ENCODE results near the gene LCE2C.

LCE2C gene

DNA sequence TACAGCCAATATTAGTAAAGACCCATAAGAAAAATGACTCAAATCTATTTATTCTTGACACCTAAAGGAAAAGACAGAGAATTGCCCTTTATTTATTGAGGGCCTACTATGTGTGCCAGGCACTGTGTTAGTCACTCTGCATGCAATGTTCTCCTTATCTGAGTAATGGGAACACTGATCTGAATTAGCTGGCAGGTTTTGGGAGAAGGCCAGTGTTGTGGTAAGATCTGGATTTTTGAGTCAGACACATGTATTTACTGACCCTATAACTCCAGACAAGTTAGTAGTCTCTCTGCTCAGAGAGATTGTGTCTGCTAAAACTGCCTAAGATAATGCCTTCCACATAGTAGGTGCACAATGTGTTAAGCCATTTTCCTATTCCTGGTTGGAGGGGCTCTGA is 50.2 kb downstream of the LCE2C start:
- DNase-seq (ENCODE audit: low spot score): no peak

All from SW480 (cell line).